Left ventricle myocardium superior (tissue), 1 donor: ENCODE results near the gene CGGBP1. TPM values are rescaled to one million over a fixed set of nuclear protein-coding genes. Genes with fewer than 3 reads are reported as not detected.
A peak's percentile ranks its signal among the peaks of the same experiment; 100 is the strongest.

ENCODE experiments used
- ATAC-seq: fragments of 200-7000 bp; cut with Tn5 transposase; one replicate; pipeline ENCODE4 v1.9.1; 2020; ENCODE audit warnings: mild to moderate bottlenecking, moderate library complexity
- DNase-seq: peaks from one replicate; pipeline ENCODE4 v3.0.0-alpha.2; 2020
- intact Hi-C: fragments of 100-400 bp; cut with micrococcal nuclease; formaldehyde crosslinking; loops from one replicate; pipeline ENCODE4 v1.11.0; 2022
- long read RNA-seq: library from polyadenylated mRNA; unstranded; transcript quantifications from one replicate; pipeline ENCODE4 v2.0.0, GENCODE V29; 2021
- total RNA-seq: library from RNA; stranded (reverse); fragmentation: NEBNext Ultra II Directional; extraction: Animal tissue kit (Norgen Biotek cat#: 25700); gene quantifications from one replicate; pipeline ENCODE4 v1.2.1, GENCODE V29; 2021
- donor health status: DM: no; HTN: yes; CAD: no; lungs with severe emphysema.

Gene CGGBP1
- total RNA-seq = 44.1 TPM
- long read RNA-seq, full-length matches to known transcripts = 39 of 50 reads
- long read RNA-seq, partial matches to known transcripts = 1 of 50 reads
- long read RNA-seq, other reads (novel, unspliced or antisense) = 10 of 50 reads

GRCh38 chr3:88058581-88059379 lies at the start of gene CGGBP1, which contains the start of gene ZNF654:
Gene CGGBP1, minus strand, starts transcription at chr3:88059005. Its CDS starts 3,029 bp downstream, at chr3:88055976.
Gene ZNF654, plus strand, starts transcription at chr3:88059255. Its CDS starts 65 bp downstream, at chr3:88059320.
- DNase-seq (peak; percentile 97), ATAC-seq (peak; percentile 96)
- intact Hi-C loops = no loop called here

GRCh38 chr3:88105325-88105724 lies 46.5 kb upstream of the CGGBP1 start:
- intact Hi-C loops = no loop called here
- DNase-seq (no peak), ATAC-seq (no peak)

GRCh38 chr3:88101142-88101541 lies 42.3 kb upstream of the CGGBP1 start:
- intact Hi-C loops = no loop called here

GRCh38 chr3:88093266-88093665 lies 34.5 kb upstream of the CGGBP1 start:
- no peak for DNase-seq
- no peak for ATAC-seq
- intact Hi-C loops = no loop called here

More at GRCh38 chr3:88101142-88101541, 42.3 kb upstream of the CGGBP1 start:
- ATAC-seq (no peak), DNase-seq (no peak)

- intact Hi-C loops = no loop called here
- ATAC-seq (no peak), DNase-seq (no peak)
Measured at GRCh38 chr3:88092270-88092669, 33.5 kb upstream of the CGGBP1 start.

GRCh38 chr3:88090681-88091080 lies 31.9 kb upstream of the CGGBP1 start:
- no peak for DNase-seq
- intact Hi-C loops = no loop called here
- ATAC-seq = no peak

- ATAC-seq (no peak), DNase-seq (no peak)
- intact Hi-C loops = no loop called here
Measured at GRCh38 chr3:88084097-88084501, 25.3 kb upstream of the CGGBP1 start.

- ATAC-seq = no peak
- no peak for DNase-seq
- intact Hi-C loops = no loop called here
Measured at GRCh38 chr3:88082854-88083253, 24.0 kb upstream of the CGGBP1 start.

- DNase-seq (no peak), ATAC-seq (no peak)
- intact Hi-C loops = no loop called here
Measured at GRCh38 chr3:88078932-88079331, 20.1 kb upstream of the CGGBP1 start.

GRCh38 chr3:88076712-88077111 lies 17.9 kb upstream of the CGGBP1 start:
- ATAC-seq (no peak), DNase-seq (no peak)
- intact Hi-C loops = no loop called here

GRCh38 chr3:88075497-88075896 lies 16.7 kb upstream of the CGGBP1 start:
- DNase-seq (no peak), ATAC-seq (no peak)
- intact Hi-C loops = no loop called here

- intact Hi-C loops = no loop called here
- DNase-seq = no peak
- peak; percentile 42 for ATAC-seq
Measured at GRCh38 chr3:88075072-88075471, 16.3 kb upstream of the CGGBP1 start.

GRCh38 chr3:88061746-88062145 lies 2.9 kb upstream of the CGGBP1 start:
- intact Hi-C loops = no loop called here
- DNase-seq = no peak
- ATAC-seq = no peak

- DNase-seq = no peak
- ATAC-seq = peak; percentile 15
- intact Hi-C loops = no loop called here
Measured at GRCh38 chr3:88059380-88060170, 770 bp upstream of the CGGBP1 start.

GRCh38 chr3:88058306-88058580 lies 562 bp downstream of the CGGBP1 start:
- intact Hi-C loops = no loop called here
- DNase-seq (no peak), ATAC-seq (no peak)

- DNase-seq = no peak
- ATAC-seq = no peak
- intact Hi-C loops = no loop called here
Measured at GRCh38 chr3:88057630-88058305, 1.0 kb downstream of the CGGBP1 start.

GRCh38 chr3:88046766-88047165 lies 12.0 kb downstream of the CGGBP1 start:
- intact Hi-C loops = no loop called here
- ATAC-seq = no peak
- no peak for DNase-seq

- no peak for ATAC-seq
- intact Hi-C loops = no loop called here
- no peak for DNase-seq
Measured at GRCh38 chr3:88044411-88044810, 14.4 kb downstream of the CGGBP1 start.

- intact Hi-C loops = no loop called here
- ATAC-seq (no peak), DNase-seq (no peak)
Measured at GRCh38 chr3:88041005-88041404, 17.8 kb downstream of the CGGBP1 start.

- DNase-seq = no peak
- intact Hi-C loops = no loop called here
- ATAC-seq = no peak
Measured at GRCh38 chr3:88040529-88040928, 18.3 kb downstream of the CGGBP1 start.
